T1000 (cell line): ENCODE measurements around the gene VSX2.
A peak's percentile ranks its signal among the peaks of the same experiment; 100 is the strongest.

ENCODE experiments used
- DNase-seq: peaks from one replicate; lab custom pipeline; 2025; ENCODE audit warnings: mixed read lengths; lab: John Stamatoyannopoulos, UW

VSX2 gene

GRCh38 chr14:74260525-74261233 lies 21.4 kb downstream of the VSX2 start:
- no peak for DNase-seq

GRCh38 chr14:74261288-74261687 lies 22.0 kb downstream of the VSX2 start:
- no peak for DNase-seq

- no peak for DNase-seq
Observed at GRCh38 chr14:74262076-74262475, 22.8 kb downstream of the VSX2 start.

- no peak for DNase-seq
Observed at GRCh38 chr14:74263181-74263580, 23.9 kb downstream of the VSX2 start.

GRCh38 chr14:74263921-74264320 lies 24.7 kb downstream of the VSX2 start:
- DNase-seq: no peak

- DNase-seq: no peak
Observed at GRCh38 chr14:74265301-74265965, 26.2 kb downstream of the VSX2 start.

GRCh38 chr14:74267588-74267987 lies 28.3 kb downstream of the VSX2 start:
- DNase-seq: no peak

- DNase-seq: peak; percentile 60
Observed at GRCh38 chr14:74270382-74271177, 31.3 kb downstream of the VSX2 start.

GRCh38 chr14:74271365-74271764 lies 32.1 kb downstream of the VSX2 start:
- DNase-seq: no peak

- peak; percentile 23 for DNase-seq
Observed at GRCh38 chr14:74275241-74275841, 36.1 kb downstream of the VSX2 start.

GRCh38 chr14:74278080-74278479 lies 38.8 kb downstream of the VSX2 start:
- DNase-seq: no peak

- no peak for DNase-seq
Observed at GRCh38 chr14:74281069-74281468, 41.8 kb downstream of the VSX2 start.

- DNase-seq: no peak
Observed at GRCh38 chr14:74286736-74287135, 47.5 kb downstream of the VSX2 start.

GRCh38 chr14:74289801-74290200 lies 50.6 kb downstream of the VSX2 start:
- DNase-seq: no peak

GRCh38 chr14:74290415-74290814 lies 51.2 kb downstream of the VSX2 start:
- DNase-seq: no peak

- no peak for DNase-seq
Observed at GRCh38 chr14:74292061-74292460, 52.8 kb downstream of the VSX2 start.

GRCh38 chr14:74293606-74294005 lies 54.4 kb downstream of the VSX2 start:
- DNase-seq: no peak

GRCh38 chr14:74296037-74296467 lies 56.8 kb downstream of the VSX2 start:
- DNase-seq: no peak

GRCh38 chr14:74297986-74298385 lies 58.7 kb downstream of the VSX2 start:
- no peak for DNase-seq

- DNase-seq: no peak
Observed at GRCh38 chr14:74299061-74299545, 59.9 kb downstream of the VSX2 start.

GRCh38 chr14:74301594-74302151 lies 62.4 kb downstream of the VSX2 start:
- no peak for DNase-seq

- no peak for DNase-seq
Observed at GRCh38 chr14:74302152-74302628, 62.9 kb downstream of the VSX2 start.
